BE2C (cell line): Measurements from ENCODE around the gene NRL.

Source experiments
- DNase-seq: peaks from one replicate; pipeline ENCODE4 v3.0.0-alpha.2; 2020
- H3K27me3 ChIP-seq: fragments of 250-450 bp; sonication (Bioruptor Pico); 2 replicates; pipeline ENCODE4 v1.5.1; 2020; ENCODE audit warnings: mild to moderate bottlenecking
- H3K36me3 ChIP-seq: fragments of 250-450 bp; sonication (Bioruptor Pico); 2 replicates; pipeline ENCODE4 v1.5.1; 2020; ENCODE audit warnings: mild to moderate bottlenecking
- H3K4me1 ChIP-seq: fragments of 250-450 bp; sonication (Bioruptor Pico); 2 replicates; pipeline ENCODE4 v1.5.1; 2020
- H3K4me3 ChIP-seq: 2 replicates; pipeline ENCODE4 v1.5.1; 2011; ENCODE audit warnings: low read depth, low read length
- H3K9me3 ChIP-seq: fragments of 250-450 bp; sonication (Bioruptor Pico); 2 replicates; pipeline ENCODE4 v1.5.1; 2020
- CTCF ChIP-seq: IDR thresholded peaks from 2 replicates; pipeline ENCODE4 v1.5.1; 2012; ENCODE audit warnings: mild to moderate bottlenecking, low read depth, low read length

The NRL gene

GRCh38 chr14:24135584-24135833 lies 20.8 kb upstream of the NRL start:
- no peaks in the 10 kb centered on the region for H3K27me3 ChIP-seq
- H3K4me1 ChIP-seq = no peaks in the 10 kb centered on the region
- H3K4me3 ChIP-seq = peak overlapping the region; percentile 80
- H3K36me3 ChIP-seq = peaks cover 16% of the 10 kb centered on the region
- DNase-seq = no peak
- no peaks in the 10 kb centered on the region for H3K9me3 ChIP-seq
- no peak for TF ChIP-seq CTCF

DNA sequence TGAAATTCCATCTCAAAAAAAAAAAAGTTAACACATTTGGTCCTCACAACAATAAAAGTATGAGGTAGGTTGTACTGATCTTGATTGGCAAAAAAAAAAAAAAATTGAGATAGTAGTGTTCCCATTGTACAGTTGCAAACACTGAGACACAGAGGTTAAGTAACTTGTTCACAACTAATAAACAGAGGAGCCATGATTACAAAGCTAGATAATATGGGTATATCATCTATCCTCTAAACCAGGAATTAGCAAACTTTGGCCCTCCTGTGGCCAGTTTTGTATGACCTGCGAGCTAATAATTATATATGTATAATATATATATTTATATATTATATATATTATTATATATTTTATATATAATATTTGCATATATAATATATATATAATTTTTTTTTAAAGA lies 19.0 kb upstream of the NRL start:
- DNase-seq = no peak

DNA sequence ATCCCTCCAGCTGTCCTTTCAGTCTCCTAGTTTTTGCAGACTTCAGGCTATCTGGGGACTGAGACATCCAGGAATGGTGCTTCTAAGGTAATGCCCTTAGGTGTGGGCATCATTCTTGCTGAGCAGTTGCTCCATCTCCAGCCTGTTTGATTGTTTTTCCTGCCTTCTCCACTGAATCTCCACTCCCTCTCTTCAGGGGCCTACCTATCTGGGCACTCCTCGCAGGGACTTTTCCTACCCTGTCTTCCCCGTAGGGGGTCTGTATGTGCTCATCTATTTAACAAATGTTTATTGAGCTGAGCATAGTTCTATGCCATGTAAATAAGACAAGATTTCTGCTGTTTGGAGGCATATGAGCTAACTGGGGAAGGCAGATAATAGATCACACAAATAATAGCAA lies 18.2 kb upstream of the NRL start:
- no peaks in the 10 kb centered on the region for H3K4me1 ChIP-seq
- TF ChIP-seq CTCF = no peak
- H3K4me3 ChIP-seq = no peak overlapping the region
- H3K9me3 ChIP-seq = no peaks in the 10 kb centered on the region
- DNase-seq = no peak
- no peaks in the 10 kb centered on the region for H3K27me3 ChIP-seq
- no peaks in the 10 kb centered on the region; the same call in 1 of the 2 replicates for H3K36me3 ChIP-seq

More for the DNA sequence above, 19.0 kb upstream of the NRL start:
- Histone ChIP-seq H3K4me1 (no peaks in the 10 kb centered on the region), H3K36me3 (peaks cover 7% of the 10 kb centered on the region), H3K9me3 (no peaks in the 10 kb centered on the region), H3K27me3 (no peaks in the 10 kb centered on the region), H3K4me3 (no peak overlapping the region)
- no peak for TF ChIP-seq CTCF

DNA sequence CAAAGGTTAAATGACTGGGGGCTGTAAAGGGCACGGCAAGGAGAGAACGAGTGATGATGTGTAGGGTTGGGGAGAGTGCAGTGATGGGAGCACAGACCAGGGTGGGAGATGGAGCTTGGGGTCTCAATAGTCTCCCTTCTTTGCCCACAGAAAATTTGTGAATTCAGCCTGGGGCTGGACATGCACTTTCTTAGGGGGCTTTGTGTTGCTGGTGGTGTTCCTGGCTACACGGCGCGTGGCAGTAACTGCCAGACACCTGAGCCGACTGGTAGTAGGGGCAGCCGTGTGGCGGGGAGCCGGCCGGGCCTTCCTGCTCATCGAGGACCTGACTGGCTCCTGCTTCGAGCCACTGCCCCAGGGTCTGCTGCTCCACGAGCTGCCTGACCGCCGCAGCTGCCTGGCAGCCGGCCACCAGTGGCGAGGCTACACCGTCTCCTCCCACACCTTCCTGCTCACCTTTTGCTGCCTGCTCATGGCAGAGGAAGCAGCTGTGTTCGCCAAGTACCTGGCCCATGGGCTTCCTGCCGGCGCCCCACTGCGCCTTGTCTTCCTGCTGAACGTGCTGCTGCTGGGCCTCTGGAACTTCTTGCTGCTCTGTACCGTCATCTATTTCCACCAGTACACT lies 17.4 kb upstream of the NRL start:
- H3K27me3 ChIP-seq = no peaks in the 10 kb centered on the region
- H3K36me3 ChIP-seq = no peaks in the 10 kb centered on the region; the same call in 1 of the 2 replicates
- no peak overlapping the region for H3K4me3 ChIP-seq
- TF ChIP-seq CTCF = no peak
- DNase-seq = no peak
- no peaks in the 10 kb centered on the region for H3K4me1 ChIP-seq
- no peaks in the 10 kb centered on the region for H3K9me3 ChIP-seq

- no peak for TF ChIP-seq CTCF
- H3K4me3 ChIP-seq = no peak overlapping the region
- H3K4me1 ChIP-seq = no peaks in the 10 kb centered on the region
- DNase-seq = no peak
- no peaks in the 10 kb centered on the region for H3K9me3 ChIP-seq
- H3K27me3 ChIP-seq = no peaks in the 10 kb centered on the region
- H3K36me3 ChIP-seq = no peaks in the 10 kb centered on the region; the same call in 1 of the 2 replicates
Measured at GRCh38 chr14:24131549-24131966, 16.8 kb upstream of the NRL start.

- no peaks in the 10 kb centered on the region for H3K36me3 ChIP-seq
- no peak for DNase-seq
- no peaks in the 10 kb centered on the region for H3K4me1 ChIP-seq
- no peaks in the 10 kb centered on the region for H3K27me3 ChIP-seq
- no peak overlapping the region for H3K4me3 ChIP-seq
- H3K9me3 ChIP-seq = no peaks in the 10 kb centered on the region
- TF ChIP-seq CTCF = no peak
Measured at GRCh38 chr14:24130717-24131548, 16.2 kb upstream of the NRL start.
